ENCODE results near the gene FTSJ3. TPM values are rescaled to one million over a fixed set of nuclear protein-coding genes. Genes with fewer than 3 reads are reported as not detected.
"Not testable (repeated sequence)": the region's sequence is repeated elsewhere in the genome, so short reads cannot be mapped to it uniquely, and the experiment has no call there.

FTSJ3 gene, protein sequence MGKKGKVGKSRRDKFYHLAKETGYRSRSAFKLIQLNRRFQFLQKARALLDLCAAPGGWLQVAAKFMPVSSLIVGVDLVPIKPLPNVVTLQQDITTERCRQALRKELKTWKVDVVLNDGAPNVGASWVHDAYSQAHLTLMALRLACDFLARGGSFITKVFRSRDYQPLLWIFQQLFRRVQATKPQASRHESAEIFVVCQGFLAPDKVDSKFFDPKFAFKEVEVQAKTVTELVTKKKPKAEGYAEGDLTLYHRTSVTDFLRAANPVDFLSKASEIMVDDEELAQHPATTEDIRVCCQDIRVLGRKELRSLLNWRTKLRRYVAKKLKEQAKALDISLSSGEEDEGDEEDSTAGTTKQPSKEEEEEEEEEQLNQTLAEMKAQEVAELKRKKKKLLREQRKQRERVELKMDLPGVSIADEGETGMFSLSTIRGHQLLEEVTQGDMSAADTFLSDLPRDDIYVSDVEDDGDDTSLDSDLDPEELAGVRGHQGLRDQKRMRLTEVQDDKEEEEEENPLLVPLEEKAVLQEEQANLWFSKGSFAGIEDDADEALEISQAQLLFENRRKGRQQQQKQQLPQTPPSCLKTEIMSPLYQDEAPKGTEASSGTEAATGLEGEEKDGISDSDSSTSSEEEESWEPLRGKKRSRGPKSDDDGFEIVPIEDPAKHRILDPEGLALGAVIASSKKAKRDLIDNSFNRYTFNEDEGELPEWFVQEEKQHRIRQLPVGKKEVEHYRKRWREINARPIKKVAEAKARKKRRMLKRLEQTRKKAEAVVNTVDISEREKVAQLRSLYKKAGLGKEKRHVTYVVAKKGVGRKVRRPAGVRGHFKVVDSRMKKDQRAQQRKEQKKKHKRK
- total RNA-seq (ENCODE audit: insufficient read depth, low replicate concordance): 45.5 TPM

DNA sequence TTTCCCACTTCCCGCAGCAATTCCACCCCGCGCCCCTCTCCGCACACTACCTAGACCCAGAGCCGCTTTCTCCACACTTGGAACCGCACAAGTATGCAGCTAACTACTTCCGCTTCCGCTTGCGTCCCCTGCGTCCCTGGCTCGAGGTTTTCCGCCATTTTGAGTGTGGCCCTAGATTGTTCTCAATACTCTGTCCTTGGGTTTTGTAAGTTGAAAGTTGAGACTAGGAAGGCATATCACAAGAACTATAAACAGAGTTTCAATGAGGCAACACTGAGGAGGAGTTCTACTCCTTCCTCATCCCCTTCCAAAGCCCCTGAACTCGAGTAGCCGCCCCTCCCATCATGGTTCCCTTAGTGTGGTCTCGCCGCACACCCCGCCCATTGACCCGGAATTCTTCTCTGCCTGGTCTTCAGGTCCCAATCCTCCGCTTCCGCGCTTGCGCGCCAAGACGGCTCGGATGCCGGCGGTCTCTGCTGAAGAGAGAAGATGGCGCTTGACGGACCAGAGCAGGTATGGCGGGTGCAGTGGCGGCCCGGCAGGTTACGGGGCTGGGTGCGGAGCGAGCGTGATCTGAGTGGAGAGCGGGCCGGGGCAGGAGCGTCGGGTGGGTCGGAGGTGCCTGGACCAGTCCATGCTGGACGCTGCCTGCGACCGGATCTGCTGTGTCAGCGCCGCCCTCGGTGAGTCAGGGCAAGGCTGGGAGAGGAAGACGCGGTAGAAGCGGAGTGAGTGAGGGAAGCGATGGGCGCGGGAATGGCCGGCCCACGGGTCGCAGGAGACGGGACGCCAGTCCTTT lies at the start of gene FTSJ3, which contains the start of gene PSMC5:
FTSJ3 (minus strand) TSS at position 662 of the 799 bp plus-strand sequence. CDS start 761 bp downstream, outside the sequence.
PSMC5 (plus strand) TSS at position 430 of the 799 bp plus-strand sequence; CDS start at position 490, 60 bp downstream.
- DNase-seq (ENCODE audit: low spot score): peak; percentile 99

DNA sequence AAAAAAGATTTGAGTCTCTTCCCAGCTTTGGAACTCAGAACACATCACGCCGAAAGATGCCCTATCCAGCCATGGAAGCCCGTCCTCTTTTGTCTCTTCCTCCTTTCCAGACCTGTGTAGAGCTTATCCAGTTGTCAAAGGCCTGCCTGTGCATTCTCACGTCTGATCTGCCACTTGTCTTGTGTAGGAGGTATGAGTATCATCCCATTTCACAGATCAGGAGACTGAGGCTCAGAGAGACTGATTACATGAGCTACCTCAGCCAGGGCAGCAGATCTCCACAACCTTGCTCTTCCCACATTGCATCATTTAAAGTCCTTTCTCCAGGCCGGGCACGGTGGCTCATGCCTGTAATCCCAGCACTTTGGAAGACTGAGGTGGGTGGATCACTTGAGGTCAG lies 47.2 kb upstream of the FTSJ3 start:
- DNase-seq (ENCODE audit: low spot score): not testable (repeated sequence)

DNA sequence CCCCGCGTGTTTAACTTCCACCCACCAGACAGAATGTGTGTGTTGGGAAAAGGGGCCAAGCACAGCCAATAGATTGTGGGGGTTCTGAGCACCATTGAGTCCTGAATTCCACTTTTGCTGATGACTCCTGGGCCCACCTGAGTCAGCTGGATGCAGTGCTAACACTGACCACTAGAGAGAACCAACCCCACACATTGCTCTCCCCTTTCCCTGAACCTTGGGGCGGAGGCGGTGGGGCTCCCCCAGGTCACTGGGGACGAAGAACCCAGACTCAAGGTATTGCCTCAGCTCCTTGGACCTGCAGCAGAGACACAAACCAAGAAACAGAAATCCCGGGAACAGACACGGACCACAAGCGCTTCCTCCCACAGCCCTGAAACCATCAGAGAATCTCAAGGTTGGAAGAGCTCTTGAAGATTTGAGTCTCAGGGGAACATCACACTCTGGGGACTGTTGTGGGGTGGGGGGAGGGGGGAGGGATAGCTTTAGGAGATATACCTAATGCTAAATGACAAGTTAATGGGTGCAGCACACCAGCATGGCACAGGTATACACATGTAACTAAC lies 46.7 kb upstream of the FTSJ3 start:
- DNase-seq (ENCODE audit: low spot score): not testable (repeated sequence)

DNA sequence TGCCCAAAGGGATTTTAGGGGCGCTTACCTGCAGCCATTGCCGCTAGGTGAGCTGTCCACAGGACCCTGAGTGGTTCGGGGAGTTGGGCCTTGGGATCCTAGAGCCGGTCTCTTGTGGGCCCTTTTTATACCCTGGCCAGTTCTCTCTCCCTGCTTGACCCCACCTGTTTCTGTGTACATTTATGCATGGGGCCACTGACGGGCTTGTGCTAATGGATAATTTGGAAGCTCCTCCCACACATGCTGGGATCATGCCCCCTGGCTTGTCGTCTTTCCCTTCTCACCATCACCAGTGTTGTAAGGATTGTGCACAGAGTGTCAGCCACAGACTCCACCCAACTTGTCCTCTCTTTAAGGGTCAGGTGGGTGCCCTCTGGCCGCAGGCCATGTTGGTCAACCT lies 46.1 kb upstream of the FTSJ3 start, which contains the start of gene CSH2:
CSH2 (minus strand) TSS at position 101 of the 400 bp plus-strand sequence; CDS start at position 38, 63 bp downstream.
- not testable (repeated sequence) for DNase-seq (ENCODE audit: low spot score)

DNA sequence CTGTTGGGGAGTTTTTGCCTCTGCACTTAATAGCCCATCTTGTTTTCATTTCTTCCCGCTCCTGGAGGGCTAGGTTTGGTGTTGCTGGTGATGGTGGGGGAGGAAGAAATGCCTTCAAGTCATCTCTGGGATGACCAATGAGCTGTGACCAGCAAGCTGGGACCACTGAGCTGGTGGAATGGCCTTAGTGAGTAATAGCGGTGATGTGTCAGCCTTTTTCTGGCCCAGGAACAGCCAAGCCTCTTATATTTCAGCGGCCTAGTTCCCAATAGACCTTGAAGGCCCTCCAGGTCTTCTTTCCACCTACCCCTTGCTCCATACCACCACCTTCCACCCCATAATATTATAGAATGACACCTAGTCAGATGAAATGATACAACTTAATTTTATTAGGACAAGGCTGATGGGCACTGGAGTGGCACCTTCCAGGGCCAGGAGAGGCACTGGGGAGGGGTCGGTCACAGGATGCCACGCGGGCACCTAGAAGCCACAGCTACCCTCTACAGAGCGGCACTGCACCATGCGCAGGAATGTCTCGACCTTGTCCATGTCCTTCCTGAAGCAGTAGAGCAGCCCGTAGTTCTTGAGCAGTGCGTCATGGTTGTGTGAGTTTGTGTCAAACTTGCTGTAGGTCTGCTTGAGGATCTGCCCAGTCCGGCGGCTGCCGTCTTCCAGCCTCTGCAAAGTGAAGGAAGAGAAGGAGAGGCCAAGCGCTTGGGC lies 44.3 kb upstream of the FTSJ3 start:
- not testable (repeated sequence) for DNase-seq (ENCODE audit: low spot score)

DNA sequence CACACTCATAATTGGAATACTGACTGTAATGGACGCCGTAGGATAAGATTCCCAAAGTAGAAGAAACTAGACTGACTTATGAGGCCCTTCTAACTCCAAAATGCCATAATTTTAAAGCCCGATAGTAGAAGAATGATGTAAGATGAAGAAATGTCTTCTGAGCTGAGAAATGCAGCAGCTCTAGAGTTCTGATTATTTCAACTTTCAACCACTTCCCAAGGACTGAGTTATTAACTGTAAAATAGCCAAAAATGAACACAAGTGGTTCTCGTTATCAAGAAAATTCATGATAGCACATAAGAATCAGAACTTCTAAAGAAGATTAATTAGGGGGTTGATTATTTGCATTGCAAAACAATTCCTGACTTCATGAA lies 42.8 kb upstream of the FTSJ3 start:
- DNase-seq (ENCODE audit: low spot score): not testable (repeated sequence)

DNA sequence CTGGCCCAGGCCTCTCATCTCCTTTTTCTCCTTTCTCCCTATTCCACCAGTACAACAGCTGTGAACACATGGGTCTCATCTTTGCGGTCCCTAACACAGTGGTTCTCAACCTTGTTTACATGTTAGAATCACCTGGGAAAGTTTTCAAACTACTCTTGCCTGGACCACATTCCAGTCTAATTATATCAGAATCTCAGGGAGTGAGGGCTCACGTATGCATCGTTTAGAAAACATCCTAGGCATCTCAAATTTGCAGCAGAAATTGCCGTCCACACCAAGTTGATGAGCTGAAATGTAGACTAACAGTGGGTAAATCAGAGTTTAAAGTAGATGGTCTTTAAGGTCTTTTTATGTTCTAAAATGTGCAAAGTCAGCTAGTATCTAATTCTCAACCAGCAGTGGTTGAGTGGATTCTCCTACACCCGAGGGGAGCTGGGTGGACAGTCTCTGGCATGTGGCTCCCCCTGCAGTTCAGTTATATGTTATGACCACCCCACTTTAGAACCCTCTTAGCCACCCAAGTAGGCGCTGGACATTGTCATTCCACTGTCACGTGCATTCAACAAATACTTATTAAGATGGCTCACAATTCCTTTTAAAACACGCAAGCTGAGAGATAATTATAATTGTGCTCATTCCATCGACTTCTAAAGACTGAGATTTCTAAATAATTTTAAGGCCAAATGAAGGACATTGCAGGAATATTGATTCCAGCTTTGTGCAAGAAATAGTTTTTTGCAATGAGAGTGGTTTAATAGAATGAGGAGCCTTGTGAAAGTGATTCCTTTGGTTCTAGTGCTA lies 42.2 kb upstream of the FTSJ3 start:
- DNase-seq (ENCODE audit: low spot score): not testable (repeated sequence)

DNA sequence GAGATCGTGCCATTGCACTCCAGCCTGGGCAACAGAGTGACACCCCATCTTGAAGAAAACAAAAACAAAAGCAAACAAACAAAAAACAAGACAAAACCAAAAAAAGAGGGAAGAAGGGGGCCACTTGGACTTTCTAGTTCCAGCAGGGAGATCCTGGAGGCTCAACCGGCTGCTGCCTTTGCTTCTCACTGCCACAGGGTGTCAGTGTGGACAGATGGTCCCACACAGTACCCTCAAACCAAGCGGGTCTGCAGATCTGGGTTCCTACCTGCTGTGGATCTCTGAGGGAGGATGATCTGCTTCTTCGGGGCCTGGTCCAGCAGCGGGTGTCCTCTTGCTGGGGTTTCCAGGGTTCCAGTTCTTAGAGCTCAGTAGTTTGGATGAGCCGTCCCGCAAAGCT lies 39.2 kb upstream of the FTSJ3 start:
- not testable (repeated sequence) for DNase-seq (ENCODE audit: low spot score)

DNA sequence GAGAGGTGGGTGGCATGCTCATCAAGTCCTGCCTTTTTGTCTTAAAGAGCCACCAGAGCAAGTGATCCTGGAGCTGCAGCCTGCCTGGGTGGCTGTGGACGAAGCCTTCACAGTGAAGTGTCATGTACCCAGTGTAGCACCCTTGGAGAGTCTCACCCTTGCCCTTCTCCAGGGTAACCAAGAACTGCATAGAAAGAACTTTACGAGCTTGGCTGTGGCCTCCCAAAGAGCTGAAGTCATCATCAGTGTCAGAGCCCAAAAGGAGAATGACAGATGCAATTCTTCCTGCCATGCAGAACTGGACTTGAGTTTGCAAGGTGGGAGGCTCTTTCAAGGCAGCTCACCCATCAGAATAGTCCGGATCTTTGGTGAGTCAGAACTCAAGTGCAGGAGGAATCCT lies 31.8 kb upstream of the FTSJ3 start:
- no peak for DNase-seq (ENCODE audit: low spot score)

DNA sequence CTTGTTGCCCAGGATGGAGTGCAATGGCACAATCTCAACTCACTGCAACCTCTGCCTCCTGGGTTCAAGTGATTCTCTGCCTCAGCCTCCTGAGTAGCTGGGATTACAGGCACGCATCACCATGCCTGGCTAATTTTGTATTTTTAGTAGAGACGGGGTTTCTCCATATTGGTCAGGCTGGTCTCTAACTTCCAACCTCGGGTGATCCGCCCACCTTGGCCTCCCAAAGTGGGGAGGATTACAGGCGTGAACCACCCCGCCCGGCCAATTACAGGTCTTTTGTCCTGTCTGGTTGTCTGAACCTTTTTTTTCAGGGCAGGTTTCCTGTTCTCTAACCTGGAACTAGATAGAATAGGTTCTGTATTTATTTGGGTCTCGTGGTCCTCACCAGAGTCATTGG lies 29.0 kb upstream of the FTSJ3 start:
- not testable (repeated sequence) for DNase-seq (ENCODE audit: low spot score)

DNA sequence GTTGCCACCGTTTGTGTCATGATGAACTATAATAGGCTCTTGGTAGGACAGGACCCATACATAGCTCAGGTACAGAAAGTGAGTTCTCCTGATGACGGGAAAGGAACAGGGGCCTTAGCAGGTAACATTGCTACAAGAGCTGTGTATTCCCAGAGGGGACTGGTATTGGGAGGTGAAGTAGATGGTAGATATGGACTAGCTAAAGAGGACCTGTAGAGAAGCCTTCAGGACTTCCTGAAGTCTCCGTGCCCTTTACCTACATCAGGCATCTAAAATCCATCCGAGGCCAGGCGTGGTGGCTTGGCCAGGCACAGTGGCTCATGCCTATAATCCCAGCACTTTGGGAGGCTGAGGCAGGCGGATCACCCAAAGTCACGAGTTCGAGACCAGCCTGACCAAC lies 27.7 kb upstream of the FTSJ3 start:
- DNase-seq (ENCODE audit: low spot score): no peak

DNA sequence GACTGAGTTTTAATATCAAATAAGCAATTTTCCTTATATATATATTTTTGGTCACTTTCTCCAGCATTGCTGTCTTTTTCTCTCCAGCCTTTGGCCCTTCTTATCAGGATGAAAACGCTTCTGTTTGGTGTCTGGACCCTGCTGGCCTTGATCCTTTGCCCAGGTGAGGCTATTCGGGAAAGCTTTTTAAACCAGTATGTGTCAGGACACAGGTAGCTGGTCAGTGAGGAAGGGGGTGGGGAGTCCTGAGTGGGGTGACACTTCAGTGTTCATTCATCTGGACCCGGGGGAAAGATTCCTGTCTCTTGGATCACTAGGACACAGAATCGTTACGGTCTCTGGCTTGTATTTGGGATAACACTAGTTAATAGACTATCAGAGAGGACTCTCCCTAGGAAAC lies 27.2 kb upstream of the FTSJ3 start:
- no peak for DNase-seq (ENCODE audit: low spot score)

DNA sequence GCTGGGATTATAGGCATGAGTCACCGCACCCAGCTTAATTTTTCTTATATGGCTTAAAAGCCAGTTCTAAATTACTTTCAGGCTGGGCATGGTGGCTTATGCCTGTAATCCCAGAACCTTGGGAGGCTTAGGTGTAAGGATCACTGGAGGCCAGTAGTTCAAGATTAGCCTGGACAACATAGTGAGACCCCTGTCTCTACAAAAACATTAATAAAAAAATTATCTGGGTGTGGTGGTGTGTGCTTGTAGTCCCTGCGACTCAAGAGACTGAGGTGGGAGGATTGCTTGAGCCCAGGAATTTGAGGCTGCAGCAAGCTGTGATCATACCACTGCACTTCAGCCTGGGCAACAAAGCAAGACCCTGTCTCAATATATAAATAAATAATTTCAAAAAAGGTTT lies 25.8 kb upstream of the FTSJ3 start:
- DNase-seq (ENCODE audit: low spot score): no peak

DNA sequence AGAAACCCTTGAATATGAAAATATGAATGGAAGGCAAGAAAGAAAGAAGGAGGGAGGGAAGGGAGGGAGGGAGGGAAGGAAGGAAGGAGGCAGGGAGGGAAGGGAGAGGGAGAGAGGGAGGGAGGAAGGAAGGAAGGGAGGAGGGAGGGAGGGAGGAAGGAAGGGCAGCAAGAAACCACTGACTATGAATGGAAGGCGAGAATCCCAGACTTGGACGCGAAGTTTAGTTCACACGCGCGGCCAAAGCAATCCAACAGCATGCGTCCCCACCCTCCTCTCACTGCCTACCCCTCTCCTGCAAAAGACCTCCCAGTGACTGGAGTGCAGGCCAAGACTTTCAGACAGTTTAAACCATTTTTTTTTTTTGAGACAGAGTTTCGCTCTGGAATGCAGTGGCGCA lies 22.9 kb upstream of the FTSJ3 start:
- no peak for DNase-seq (ENCODE audit: low spot score)

DNA sequence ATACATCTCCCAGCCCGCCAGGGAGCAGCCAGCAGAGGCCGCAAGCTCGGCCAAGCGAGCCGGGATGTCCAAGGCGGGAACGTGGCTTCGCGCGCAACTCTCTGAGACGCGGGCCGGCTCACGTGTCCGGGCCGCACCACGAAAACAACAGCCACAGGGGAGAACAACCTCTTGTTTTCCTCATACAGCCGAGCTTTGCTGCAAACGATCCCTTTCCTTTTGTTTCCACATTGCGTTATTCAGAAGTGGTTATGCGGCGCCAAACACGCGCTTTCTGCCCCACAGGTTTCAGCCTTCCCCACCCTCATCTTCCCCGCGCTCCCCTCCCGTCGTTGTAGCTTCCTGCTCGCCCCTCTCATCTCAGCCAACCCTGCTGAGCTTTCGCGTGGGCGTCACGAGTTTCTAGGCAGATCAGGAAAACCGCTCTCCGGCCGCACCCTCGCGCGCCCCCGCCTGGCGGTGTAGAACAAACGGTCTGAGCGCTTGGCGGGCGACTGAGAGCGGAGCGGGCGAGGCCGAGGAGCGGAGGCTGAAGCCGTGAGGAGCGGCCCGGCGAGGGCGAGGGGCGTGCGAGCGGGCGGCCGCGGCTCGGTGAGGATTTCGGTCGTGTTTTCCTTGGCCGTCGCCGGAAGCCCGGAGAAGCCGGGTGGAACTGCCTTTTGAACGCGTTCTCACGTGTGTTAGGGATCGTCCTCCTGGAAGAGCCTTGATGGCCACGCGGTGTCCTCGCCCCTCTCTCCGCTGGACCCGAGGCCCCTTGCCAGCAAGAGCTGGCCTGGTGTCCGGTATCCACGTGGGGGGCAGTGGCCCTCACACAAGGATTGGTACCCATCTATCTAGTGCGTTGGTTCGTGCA lies 21.6 kb upstream of the FTSJ3 start:
- DNase-seq (ENCODE audit: low spot score): peak; percentile 91

DNA sequence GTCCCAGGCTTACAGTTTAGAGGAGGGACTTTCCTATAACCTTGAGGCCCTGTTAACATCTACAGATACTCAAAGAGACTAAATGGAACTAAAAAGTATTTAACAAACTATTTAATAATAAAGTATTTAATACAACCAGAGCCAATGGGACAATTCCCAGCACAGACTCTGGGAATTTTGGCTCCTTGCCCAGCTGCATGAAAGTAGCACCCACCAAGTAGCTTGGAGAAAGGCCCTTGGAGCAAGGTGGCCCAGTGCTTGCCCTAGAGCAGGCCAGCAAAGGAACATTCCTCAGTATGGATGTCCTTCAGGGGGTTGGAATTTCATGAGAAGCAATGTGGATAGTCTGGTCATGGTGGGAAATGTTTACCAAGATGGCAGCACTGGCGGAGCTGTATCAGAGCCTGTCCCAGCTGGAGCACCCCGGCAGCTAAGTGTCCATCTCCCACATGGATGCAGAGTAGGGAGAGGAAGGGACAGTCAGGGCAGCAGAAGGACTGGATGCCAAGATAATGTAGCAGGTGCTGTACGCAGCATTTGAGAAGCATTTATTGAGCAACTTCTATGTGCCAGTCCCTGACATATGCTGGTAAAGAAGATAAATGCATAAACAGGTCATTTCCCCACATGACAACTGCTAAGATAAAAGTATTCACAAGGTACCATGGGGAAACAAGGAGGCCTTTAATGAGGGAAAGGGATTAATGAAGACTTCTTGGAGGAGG lies 20.2 kb upstream of the FTSJ3 start:
- no peak for DNase-seq (ENCODE audit: low spot score)

DNA sequence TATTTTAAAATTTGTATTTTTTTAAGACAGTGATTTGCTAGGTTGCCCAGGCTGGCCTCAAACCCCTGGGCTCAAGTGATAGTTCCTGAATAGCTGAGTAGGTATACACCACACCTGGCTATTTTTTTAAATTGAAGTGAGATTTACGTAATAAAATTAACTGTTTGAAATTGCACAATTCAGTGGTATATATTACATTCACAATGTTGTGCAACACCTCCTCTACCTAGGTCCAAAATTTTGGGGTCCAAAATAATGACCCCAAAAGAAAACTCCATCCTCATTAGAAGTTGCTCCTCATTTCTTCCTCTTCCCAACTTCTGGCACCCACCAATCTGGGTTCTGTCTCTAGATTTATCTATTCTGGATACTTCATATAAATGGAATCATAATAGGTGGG lies 18.0 kb upstream of the FTSJ3 start:
- DNase-seq (ENCODE audit: low spot score): no peak

Measured in umbilical cord (tissue), 2 donors.